Endothelial cell of umbilical vein (primary cell): ENCODE data around the gene AHNAK2. TPM values are rescaled to one million over a fixed set of nuclear protein-coding genes. Genes with fewer than 3 reads are reported as not detected.
A peak's percentile ranks its signal among the peaks of the same experiment; 100 is the strongest.

Source experiments
- BruUV-seq: library from RNA; stranded (reverse); fragments of 400-500 nt; replicated peaks from 2 replicates; lab custom pipeline; 2021; lab: Mats Ljungman, UMichigan
- CTCF ChIA-PET: fragments of 300-600, 350-600 bp; sonication (Branson Sonifier 250); formaldehyde crosslinking; loops from one replicate; lab custom pipeline; 2021; ENCODE audit warnings: antibody characterized with exemption, inconsistent platforms; lab: Charles Lee
- POLR2A ChIA-PET: fragments of 300-600, 350-600 bp; sonication (Branson Sonifier 250); formaldehyde crosslinking; loops from one replicate; lab custom pipeline; 2021; ENCODE audit warnings: antibody characterized with exemption, inconsistent platforms; lab: Charles Lee
- DNase-seq: peaks from one replicate; pipeline ENCODE4 v3.0.0-alpha.2; 2011; ENCODE audit warnings: low read depth, low spot score
- FAIRE-seq: peaks from 2 replicates; lab custom pipeline; 2011; peaks lifted over from hg19 to GRCh38; lab: Jason Lieb, UNC
- H2AFZ ChIP-seq: 2 replicates; pipeline ENCODE4 v1.6.0; 2012; ENCODE audit warnings: low read depth, low read length, control low read depth, inconsistent platforms
- H3K27ac ChIP-seq: 2 replicates; pipeline ENCODE4 v1.5.1; 2011; ENCODE audit warnings: low read depth, mild to moderate bottlenecking, control low read depth, low read length, moderate library complexity; ENCODE audit not compliant: insufficient read depth
- H3K27me3 ChIP-seq, 2 experiments: 2 replicates each; pipeline versions ENCODE4 v1.6.0 to v1.6.1; 2011; ENCODE audit warnings: low read length in 2 of 2, mixed read lengths in 1 of 2; ENCODE audit not compliant: control insufficient read depth in 2 of 2, insufficient read depth in 2 of 2
- H3K36me3 ChIP-seq, 2 experiments: 2 replicates in 1 of 2; 3 replicates in 1 of 2; pipeline ENCODE4 v1.5.1; 2011; ENCODE audit warnings: low read length in 2 of 2, mild to moderate bottlenecking in 1 of 2, moderate library complexity in 1 of 2; ENCODE audit not compliant: control insufficient read depth in 2 of 2, insufficient read depth in 2 of 2; ENCODE audit errors: extremely low read depth in 1 of 2
- H3K4me1 ChIP-seq: 3 replicates; pipeline ENCODE4 v1.5.1; 2011; ENCODE audit warnings: mild to moderate bottlenecking, low read length; ENCODE audit not compliant: control insufficient read depth, insufficient read depth; ENCODE audit errors: extremely low read depth
- H3K4me2 ChIP-seq: 2 replicates; pipeline ENCODE4 v1.6.1; 2011; ENCODE audit warnings: low read length, control low read depth, mixed read lengths; ENCODE audit not compliant: insufficient read depth
- H3K4me3 ChIP-seq, 3 experiments: fragments of 200-600 bp in 1 of 3; sonication (generic), shearing (Covaris generic) in 1 of 3; replicated peaks in 1 of 3; 2 replicates each; pipeline ENCODE4 v1.5.1; 2011 to 2016; ENCODE audit warnings: control low read depth in 3 of 3, low read length in 3 of 3, mild to moderate bottlenecking in 2 of 3, inconsistent platforms in 1 of 3, low read depth in 1 of 3, moderate library complexity in 1 of 3; ENCODE audit not compliant: insufficient read depth in 1 of 3
- H3K79me2 ChIP-seq: 2 replicates; pipeline ENCODE4 v1.6.0; 2012; ENCODE audit warnings: low read length, inconsistent platforms; ENCODE audit not compliant: control insufficient read depth, insufficient read depth
- H3K9ac ChIP-seq: replicated peaks from 2 replicates; pipeline ENCODE3; 2011; ENCODE audit warnings: low read length, control low read depth; ENCODE audit not compliant: insufficient read depth; ENCODE audit errors: extremely low read depth
- H3K9me1 ChIP-seq: replicated peaks from 3 replicates; pipeline ENCODE4 v1.6.0; 2011; ENCODE audit warnings: mild to moderate bottlenecking, low read length; ENCODE audit not compliant: control insufficient read depth, insufficient read depth; ENCODE audit errors: extremely low read depth
- H3K9me3 ChIP-seq: replicated peaks from 2 replicates; pipeline ENCODE4 v1.5.1; 2012; ENCODE audit warnings: low read length, inconsistent platforms; ENCODE audit not compliant: control insufficient read depth, insufficient read depth
- H4K20me1 ChIP-seq: replicated peaks from 2 replicates; pipeline ENCODE3; 2011; ENCODE audit warnings: mild to moderate bottlenecking, low read length; ENCODE audit not compliant: control insufficient read depth, insufficient read depth; ENCODE audit errors: extremely low read depth
- EZH2 ChIP-seq: IDR thresholded peaks from 2 replicates; pipeline ENCODE4 v1.6.1; 2012; ENCODE audit warnings: borderline replicate concordance, low read depth, mild to moderate bottlenecking, moderate library complexity, low read length, inconsistent platforms; ENCODE audit not compliant: severe bottlenecking
- FOS ChIP-seq: IDR thresholded peaks from 2 replicates; pipeline ENCODE4 v1.6.1; 2011; ENCODE audit warnings: mild to moderate bottlenecking, low read length, moderate library complexity, borderline replicate concordance; ENCODE audit not compliant: insufficient read depth
- GATA2 ChIP-seq: IDR thresholded peaks from 2 replicates; pipeline ENCODE4 v1.7.0; 2011; ENCODE audit warnings: low read depth, mild to moderate bottlenecking, moderate library complexity, mixed read lengths, low read length; ENCODE audit not compliant: insufficient read length, insufficient read depth
- MYC ChIP-seq: IDR thresholded peaks from one replicate; pipeline ENCODE4 v1.6.1; 2011; ENCODE audit warnings: mild to moderate bottlenecking, low read depth, low read length
- POLR2A ChIP-seq: IDR thresholded peaks from 2 replicates; pipeline ENCODE4 v1.6.1; 2012; ENCODE audit warnings: low read depth, mild to moderate bottlenecking, control low read depth, low read length
- dilution Hi-C: fragments of 300-500 bp; cut with MboI; formaldehyde crosslinking; loops from one replicate; pipeline ENCODE4 v1.15.0; 2019; ENCODE audit warnings: low sequenced_read_pairs; ENCODE audit not compliant: extremely low pct_ligation_motif_present
- intact Hi-C: fragments of 100-400 bp; cut with micrococcal nuclease; formaldehyde crosslinking; loops from one replicate; pipeline ENCODE4 v1.10.0; 2022
- polyA plus RNA-seq, 4 experiments: library from polyadenylated mRNA; depleted of rRNA in 3 of 4; stranded (reverse) in 3 of 4; unstranded in 1 of 4; fragments of >200 nt; gene quantifications; 2 replicates each; pipeline versions ENCODE4 v1.2.1 to v1.2.3, GENCODE V29; 2011 to 2012; ENCODE audit warnings: missing spikeins in 1 of 4
- total RNA-seq: library from RNA; stranded (reverse); gene quantifications from 2 replicates; pipeline ENCODE4 v1.2.3, GENCODE V29; 2021
- TF ChIP-seq, protein P1 (sequence below), 2 donors: IDR thresholded peaks; 1 replicate in 1 of 2; 2 replicates in 1 of 2; pipeline ENCODE4 v1.5.1; 2011; ENCODE audit warnings: low read length in 2 of 2, mild to moderate bottlenecking in 2 of 2, moderate library complexity in 2 of 2, control low read depth in 1 of 2, inconsistent platforms in 1 of 2, low read depth in 1 of 2; ENCODE audit not compliant: insufficient read depth in 1 of 2; ENCODE audit errors: extremely low read depth in 1 of 2
- TF ChIP-seq, protein P2 (sequence below): IDR thresholded peaks from 2 replicates; pipeline ENCODE4 v1.6.1; 2011; ENCODE audit not compliant: insufficient read depth, insufficient read length

AHNAK2 gene
- total and polyA plus RNA-seq, 2 donors (not counting 3 experiments of a cell fraction or from before 2014, with no cell fraction given) = 17.7 to 68.7 TPM

DNA sequence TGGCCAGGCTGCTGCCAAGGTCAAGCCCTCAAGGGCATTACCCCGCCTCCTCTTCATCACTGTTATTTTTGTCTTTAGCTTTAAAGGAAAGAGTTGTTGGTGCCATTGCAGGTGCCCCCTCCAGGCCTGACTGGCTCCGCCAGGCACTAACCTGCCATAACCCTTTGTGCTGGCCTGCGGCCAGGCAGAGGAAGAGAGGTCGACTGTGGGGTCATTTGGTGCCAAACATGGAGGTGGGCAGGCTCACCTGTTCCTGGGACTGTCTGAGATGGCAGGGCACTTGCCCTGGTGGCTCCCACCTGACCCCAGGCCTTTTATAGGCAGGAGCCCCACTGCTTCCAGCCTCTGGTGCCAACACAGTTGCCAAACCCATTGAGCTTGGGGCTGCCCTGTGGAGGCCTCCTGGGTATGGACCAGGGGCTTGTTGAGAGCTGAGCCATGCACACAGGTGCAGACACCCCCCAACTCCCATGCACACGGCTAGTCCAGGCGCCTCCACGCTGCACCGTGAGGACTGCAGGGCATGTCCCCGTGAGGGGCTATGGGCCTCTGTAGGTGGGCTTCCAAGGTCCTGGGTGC lies 82.9 kb downstream of the AHNAK2 start:
- Histone ChIP-seq H3K4me3 (no peak overlapping the region), H3K27ac (no peak overlapping the region), H3K27me3 (no peaks in the 10 kb centered on the region), H3K36me3 (no peaks in the 10 kb centered on the region), H3K9me3 (no peaks in the 10 kb centered on the region), H3K79me2 (no peaks in the 10 kb centered on the region), H4K20me1 (no peaks in the 10 kb centered on the region), H2AFZ (no peak overlapping the region), H3K4me2 (no peak overlapping the region), H3K4me1 (peaks cover 16% of the 10 kb centered on the region), H3K9me1 (no peaks in the 10 kb centered on the region), H3K9ac (no peak overlapping the region)
- no peak for DNase-seq
- dilution Hi-C loops = no loop called here
- ChIA-PET POLR2A (no interaction called here), CTCF (interaction anchor here (0.7 to 2.9 kb wide), 11 partner anchors 10 to 191 kb away, joined by 3 to 14 read pairs (median 4); partner anchors contain the start of gene PLD4)
- FAIRE-seq = no peak
- TF ChIP-seq, protein P1, sequence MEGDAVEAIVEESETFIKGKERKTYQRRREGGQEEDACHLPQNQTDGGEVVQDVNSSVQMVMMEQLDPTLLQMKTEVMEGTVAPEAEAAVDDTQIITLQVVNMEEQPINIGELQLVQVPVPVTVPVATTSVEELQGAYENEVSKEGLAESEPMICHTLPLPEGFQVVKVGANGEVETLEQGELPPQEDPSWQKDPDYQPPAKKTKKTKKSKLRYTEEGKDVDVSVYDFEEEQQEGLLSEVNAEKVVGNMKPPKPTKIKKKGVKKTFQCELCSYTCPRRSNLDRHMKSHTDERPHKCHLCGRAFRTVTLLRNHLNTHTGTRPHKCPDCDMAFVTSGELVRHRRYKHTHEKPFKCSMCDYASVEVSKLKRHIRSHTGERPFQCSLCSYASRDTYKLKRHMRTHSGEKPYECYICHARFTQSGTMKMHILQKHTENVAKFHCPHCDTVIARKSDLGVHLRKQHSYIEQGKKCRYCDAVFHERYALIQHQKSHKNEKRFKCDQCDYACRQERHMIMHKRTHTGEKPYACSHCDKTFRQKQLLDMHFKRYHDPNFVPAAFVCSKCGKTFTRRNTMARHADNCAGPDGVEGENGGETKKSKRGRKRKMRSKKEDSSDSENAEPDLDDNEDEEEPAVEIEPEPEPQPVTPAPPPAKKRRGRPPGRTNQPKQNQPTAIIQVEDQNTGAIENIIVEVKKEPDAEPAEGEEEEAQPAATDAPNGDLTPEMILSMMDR (IDR thresholded peaks at IDR 0.05; ENCODE audit: extremely low read depth in 1 of 2, insufficient read depth in 1 of 2, low read depth in 1 of 2, low read length in 2 of 2) = no peak
- TF ChIP-seq FOS (no peak), POLR2A (no peak), GATA2 (no peak), EZH2 (no peak), MYC (no peak)
- TF ChIP-seq, protein P2, sequence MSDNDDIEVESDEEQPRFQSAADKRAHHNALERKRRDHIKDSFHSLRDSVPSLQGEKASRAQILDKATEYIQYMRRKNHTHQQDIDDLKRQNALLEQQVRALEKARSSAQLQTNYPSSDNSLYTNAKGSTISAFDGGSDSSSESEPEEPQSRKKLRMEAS = no peak
- intact Hi-C loops = no loop called here
- BruUV-seq = TSS peak; percentile 38
